SU-DHL-6 (cell line): ENCODE results near the gene OSCP1.

Source experiments
- H2AFZ ChIP-seq: fragments of 200-600 bp; sonication (generic); 2 replicates; pipeline ENCODE4 v1.6.1; 2014; ENCODE audit warnings: low read depth, mild to moderate bottlenecking, moderate library complexity, mixed read lengths, antibody characterized with exemption, low read length; ENCODE audit not compliant: severe bottlenecking
- H3F3A ChIP-seq: fragments of 200-600 bp; shearing (Covaris generic); 2 replicates; pipeline ENCODE4 v1.6.0; 2016; ENCODE audit warnings: antibody characterized with exemption, mild to moderate bottlenecking; ENCODE audit not compliant: insufficient read depth
- H3K27ac ChIP-seq: fragments of 200-600 bp; sonication (generic); 2 replicates; pipeline ENCODE4 v1.5.1; 2016; ENCODE audit warnings: low read depth, mild to moderate bottlenecking, low read length, moderate library complexity, mixed read lengths
- H3K27me3 ChIP-seq: fragments of 200-600 bp; sonication (generic), shearing (Covaris generic); 2 replicates; pipeline ENCODE4 v1.6.0; 2014; ENCODE audit warnings: mild to moderate bottlenecking, low read length
- H3K36me3 ChIP-seq: fragments of 200-600 bp; sonication (generic); 2 replicates; pipeline ENCODE4 v1.6.1; 2014; ENCODE audit warnings: mild to moderate bottlenecking, low read length, mixed read lengths
- H3K4me2 ChIP-seq: fragments of 300-600, 200-600 bp; shearing (Covaris generic), sonication (generic); 2 replicates; pipeline ENCODE4 v1.6.0; 2014; ENCODE audit warnings: low read length, low read depth, mild to moderate bottlenecking; ENCODE audit not compliant: poor library complexity, severe bottlenecking
- H3K4me3 ChIP-seq: fragments of 200-600 bp; sonication (generic); 2 replicates; pipeline ENCODE4 v1.5.1; 2014; ENCODE audit warnings: antibody characterized with exemption, low read length, mild to moderate bottlenecking, mixed read lengths; ENCODE audit not compliant: insufficient read depth, poor library complexity, severe bottlenecking
- H3K79me2 ChIP-seq: fragments of 200-600 bp; sonication (generic); 2 replicates; pipeline ENCODE4 v1.6.1; 2014; ENCODE audit warnings: mild to moderate bottlenecking, low read length, moderate library complexity; ENCODE audit not compliant: insufficient read depth
- H3K9ac ChIP-seq: fragments of 200-600 bp; sonication (generic); 2 replicates; pipeline ENCODE4 v1.7.0; 2014; ENCODE audit warnings: mild to moderate bottlenecking, low read length
- H3K9me2 ChIP-seq: fragments of 200-600 bp; sonication (generic); replicated peaks from 2 replicates; pipeline ENCODE4 v1.6.1; 2014; ENCODE audit warnings: low read length; ENCODE audit not compliant: insufficient read depth
- H3K9me3 ChIP-seq: fragments of 200-600 bp; sonication (generic); 2 replicates; pipeline ENCODE4 v1.6.1; 2014; ENCODE audit warnings: low read length, mixed read lengths; ENCODE audit not compliant: insufficient read depth
- H4K20me1 ChIP-seq: fragments of 200-600 bp; sonication (generic); 2 replicates; pipeline ENCODE4 v1.6.1; 2014; ENCODE audit warnings: low read depth, mild to moderate bottlenecking, antibody characterized with exemption, low read length, moderate library complexity, mixed read lengths
- CTCF ChIP-seq: fragments of 200-600 bp; sonication (generic); IDR thresholded peaks from one replicate; pipeline ENCODE4 v1.5.1; 2017; ENCODE audit warnings: antibody characterized with exemption, mild to moderate bottlenecking, low read length, moderate library complexity; ENCODE audit not compliant: insufficient read depth, poor library complexity, severe bottlenecking
- EZH2phosphoT487 ChIP-seq: fragments of 200-600 bp; sonication (generic), shearing (Covaris generic); conservative IDR thresholded peaks from 2 replicates; pipeline ENCODE4 v1.6.1; 2018; ENCODE audit warnings: mild to moderate bottlenecking, antibody characterized with exemption, low read length, moderate library complexity, mixed read lengths

Gene OSCP1

GRCh38 chr1:36390411-36390810 is 59.8 kb downstream of the OSCP1 start:
- Histone ChIP-seq H3F3A (peaks cover 58% of the 10 kb centered on the region), H2AFZ (no peak overlapping the region), H3K4me3 (no peak overlapping the region), H3K9me3 (no peaks in the 10 kb centered on the region), H3K4me2 (peak overlapping the region; percentile 53), H3K27me3 (no peaks in the 10 kb centered on the region), H3K79me2 (peaks cover 5% of the 10 kb centered on the region; the same call in 1 of the 2 replicates), H3K27ac (peak overlapping the region; percentile 96), H3K9me2 (no peaks in the 10 kb centered on the region), H3K36me3 (no peaks in the 10 kb centered on the region), H4K20me1 (no peaks in the 10 kb centered on the region), H3K9ac (peak overlapping the region; percentile 38)
- TF ChIP-seq EZH2phosphoT487, result no peak
- no peak for TF ChIP-seq CTCF

GRCh38 chr1:36389999-36390398 is 60.3 kb downstream of the OSCP1 start:
- no peaks in the 10 kb centered on the region for H3K27me3 ChIP-seq
- peak overlapping the region; percentile 7; the same call in 1 of the 2 replicates for H3K9ac ChIP-seq
- peak overlapping the region; percentile 53 for H3K4me2 ChIP-seq
- no peak for TF ChIP-seq CTCF
- TF ChIP-seq EZH2phosphoT487, result no peak
- no peak overlapping the region for H2AFZ ChIP-seq
- no peaks in the 10 kb centered on the region for H4K20me1 ChIP-seq
- H3K27ac ChIP-seq, result peak overlapping the region; percentile 96
- H3K79me2 ChIP-seq, result peaks cover 9% of the 10 kb centered on the region
- H3K4me3 ChIP-seq, result no peak overlapping the region
- no peaks in the 10 kb centered on the region for H3K36me3 ChIP-seq
- H3K9me2 ChIP-seq, result no peaks in the 10 kb centered on the region
- H3K9me3 ChIP-seq, result no peaks in the 10 kb centered on the region
- H3F3A ChIP-seq, result peaks cover 58% of the 10 kb centered on the region

GRCh38 chr1:36389261-36389660 is 61.0 kb downstream of the OSCP1 start:
- Histone ChIP-seq H3K9me3 (no peaks in the 10 kb centered on the region), H3K79me2 (peaks cover 16% of the 10 kb centered on the region), H3K9me2 (no peaks in the 10 kb centered on the region), H2AFZ (no peak overlapping the region), H3K9ac (peak overlapping the region; percentile 7; the same call in 1 of the 2 replicates), H3K27ac (peak overlapping the region; percentile 96), H3F3A (peaks cover 62% of the 10 kb centered on the region), H3K4me3 (no peak overlapping the region), H3K36me3 (no peaks in the 10 kb centered on the region), H3K27me3 (no peaks in the 10 kb centered on the region), H4K20me1 (peaks cover 3% of the 10 kb centered on the region; the same call in 1 of the 2 replicates), H3K4me2 (peak overlapping the region; percentile 53)
- TF ChIP-seq CTCF, result no peak
- TF ChIP-seq EZH2phosphoT487, result no peak
